NCI-H2029 (cell line): ENCODE data around the gene EXD1.
"Not testable (repeated sequence)": the region's sequence is repeated elsewhere in the genome, so short reads cannot be mapped to it uniquely, and the experiment has no call there.

ENCODE experiments used
- DNase-seq: peaks from one replicate; lab custom pipeline; 2025; lab: John Stamatoyannopoulos, UW

Gene EXD1

DNA sequence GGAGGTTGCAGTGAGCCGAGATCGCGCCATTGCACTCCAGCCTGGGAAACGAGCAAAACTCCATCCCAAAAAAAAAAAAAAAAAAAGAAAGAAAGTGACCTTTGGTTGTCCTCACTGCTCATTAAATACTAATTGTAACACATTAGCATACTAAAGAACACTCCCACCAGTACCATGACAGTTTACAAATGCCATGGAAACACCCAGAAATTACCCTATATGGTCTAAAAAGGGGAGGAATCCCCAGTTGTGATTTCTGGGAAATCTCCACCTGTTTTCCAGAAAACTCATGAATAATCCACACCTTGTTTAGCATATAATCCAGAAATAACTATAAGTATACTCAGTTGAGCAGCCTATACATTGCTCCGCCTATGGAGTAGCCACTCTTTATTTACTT lies 90.9 kb downstream of the EXD1 start:
- DNase-seq: no peak

DNA sequence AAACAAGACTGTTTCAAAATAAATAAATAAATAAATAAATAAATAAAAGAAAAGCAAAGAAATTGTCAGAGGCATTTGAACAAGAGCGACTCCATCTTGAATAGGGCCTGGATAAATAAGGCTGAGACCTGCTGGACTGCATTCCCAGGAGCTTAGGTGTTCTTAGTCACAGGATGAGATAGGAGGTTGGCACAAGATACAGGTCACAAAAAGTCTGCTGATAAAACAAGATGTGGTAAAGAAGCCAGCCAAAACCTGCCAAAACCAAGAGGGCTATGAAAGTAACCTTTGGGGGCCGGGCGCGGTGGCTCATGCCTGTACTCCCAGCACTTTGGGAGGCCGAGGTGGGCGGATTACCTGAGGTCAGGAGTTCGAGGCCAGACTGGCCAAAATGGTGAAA lies 91.4 kb downstream of the EXD1 start:
- not testable (repeated sequence) for DNase-seq

DNA sequence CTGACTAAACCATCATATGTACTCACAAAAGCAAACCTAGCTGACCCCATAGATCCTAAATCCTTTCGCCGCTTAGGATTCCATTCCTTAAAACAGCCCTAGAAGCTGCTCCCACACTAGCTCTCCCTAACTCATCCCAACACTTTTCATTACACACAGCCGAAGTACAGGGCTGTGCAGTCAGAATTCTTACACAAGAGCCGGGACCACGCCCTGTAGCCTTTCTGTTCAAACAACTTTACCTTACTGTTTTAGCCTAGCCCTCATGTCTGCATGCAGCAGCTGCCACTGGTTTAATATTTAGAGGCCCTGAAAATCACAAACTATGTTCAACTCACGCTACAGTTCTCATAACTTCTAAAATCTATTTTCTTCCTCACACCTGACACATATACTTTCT lies 95.0 kb downstream of the EXD1 start:
- DNase-seq: not testable (repeated sequence)

DNA sequence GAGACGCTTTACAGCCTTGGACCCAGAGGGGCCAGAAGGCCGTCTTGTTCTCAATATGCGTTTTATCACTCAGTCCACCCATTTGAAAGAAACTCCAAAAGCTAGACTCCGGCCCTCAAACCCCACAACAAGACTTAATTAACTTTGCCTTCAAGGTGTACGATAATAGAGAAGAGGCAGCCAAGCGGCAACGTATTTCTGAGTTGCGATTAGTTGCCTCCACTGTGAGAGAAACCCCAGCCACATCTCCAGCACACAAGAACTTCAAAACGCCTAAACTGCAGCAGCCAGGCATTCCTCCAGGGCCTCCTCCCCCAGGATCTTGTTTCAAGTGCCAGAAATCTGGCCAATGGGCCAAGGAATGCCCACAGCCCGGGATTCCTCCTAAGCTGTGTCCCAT lies 97.1 kb downstream of the EXD1 start:
- DNase-seq: no peak
